Liver (tissue), 9 donors: Measurements from ENCODE around the gene ZNF518A. TPM values are rescaled to one million over a fixed set of nuclear protein-coding genes. Genes with fewer than 3 reads are reported as not detected.

Experiments used
- DNase-seq: peaks from one replicate; pipeline ENCODE4 v3.0.0-alpha.2; 2017; ENCODE audit warnings: low spot score
- H3K27ac ChIP-seq, 2 donors: one replicate each; pipeline ENCODE4 v1.7.0; 2013; ENCODE audit warnings: inconsistent platforms in 2 of 2, low read length in 2 of 2, control low read depth in 1 of 2, low read depth in 1 of 2, mild to moderate bottlenecking in 1 of 2
- H3K27me3 ChIP-seq, 4 donors: one replicate each; pipeline versions ENCODE4 v1.6.1 to v1.7.0; 2013; ENCODE audit warnings: low read length in 3 of 4, inconsistent platforms in 1 of 4, mild to moderate bottlenecking in 1 of 4, moderate library complexity in 1 of 4; ENCODE audit not compliant: control insufficient read depth in 4 of 4, insufficient read depth in 4 of 4
- H3K36me3 ChIP-seq, 4 donors: one replicate each; pipeline versions ENCODE4 v1.6.1 to v1.7.0; 2013; ENCODE audit warnings: low read length in 3 of 4, mild to moderate bottlenecking in 3 of 4, low read depth in 1 of 4, moderate library complexity in 1 of 4; ENCODE audit not compliant: control insufficient read depth in 4 of 4, insufficient read depth in 3 of 4
- H3K4me1 ChIP-seq, 4 donors: one replicate each; pipeline versions ENCODE4 v1.6.1 to v1.7.0; 2013; ENCODE audit warnings: low read length in 3 of 4, mild to moderate bottlenecking in 3 of 4, moderate library complexity in 1 of 4; ENCODE audit not compliant: control insufficient read depth in 4 of 4, insufficient read depth in 4 of 4
- H3K4me3 ChIP-seq, 3 donors: one replicate each; pipeline versions ENCODE4 v1.6.1 to v1.7.0; 2013; ENCODE audit warnings: low read length in 3 of 3, control low read depth in 1 of 3, low read depth in 1 of 3, mild to moderate bottlenecking in 1 of 3
- H3K9ac ChIP-seq, 2 donors: one replicate each; pipeline ENCODE4 v1.7.0; 2013; ENCODE audit warnings: low read length in 2 of 2, mild to moderate bottlenecking in 2 of 2, moderate library complexity in 2 of 2, control low read depth in 1 of 2, low read depth in 1 of 2
- H3K9me3 ChIP-seq, 4 donors: one replicate each; pipeline versions ENCODE4 v1.6.1 to v1.7.0; 2013; ENCODE audit warnings: low read length in 3 of 4; ENCODE audit not compliant: control insufficient read depth in 4 of 4
- ATF3 ChIP-seq: IDR thresholded peaks from 2 replicates; pipeline ENCODE4 v1.6.1; 2016; ENCODE audit warnings: antibody characterized with exemption
- CTCF ChIP-seq: fragments of 150-350 bp; IDR thresholded peaks from 2 replicates; pipeline ENCODE4 v1.5.1; 2017; ENCODE audit warnings: improper control_type of control experiment, low read depth, low read length; ENCODE audit not compliant: missing input control
- EGR1 ChIP-seq, 2 donors: IDR thresholded peaks; 2 replicates each; pipeline ENCODE4 v1.6.1; 2016 to 2018; ENCODE audit warnings: antibody characterized with exemption in 2 of 2, low read depth in 2 of 2
- FOXA1 ChIP-seq: IDR thresholded peaks from 2 replicates; pipeline ENCODE4 v1.6.1; 2016; ENCODE audit warnings: antibody characterized with exemption
- FOXA2 ChIP-seq: IDR thresholded peaks from 2 replicates; pipeline ENCODE4 v1.6.1; 2016; ENCODE audit warnings: antibody characterized with exemption
- GABPA ChIP-seq, 2 donors: IDR thresholded peaks in 1 of 2; conservative IDR thresholded peaks in 1 of 2; 2 replicates each; pipeline ENCODE4 v1.6.1; 2016; ENCODE audit warnings: antibody characterized with exemption in 2 of 2, mild to moderate bottlenecking in 1 of 2, moderate library complexity in 1 of 2
- HNF4A ChIP-seq, 2 donors: conservative IDR thresholded peaks; 2 replicates each; pipeline ENCODE4 v1.6.1; 2016; ENCODE audit warnings: antibody characterized with exemption in 2 of 2, mild to moderate bottlenecking in 2 of 2
- HNF4G ChIP-seq: IDR thresholded peaks from 2 replicates; pipeline ENCODE4 v1.6.1; 2016; ENCODE audit warnings: antibody characterized with exemption
- JUND ChIP-seq, 2 donors: IDR thresholded peaks; 2 replicates each; pipeline ENCODE4 v1.6.1; 2016; ENCODE audit warnings: antibody characterized with exemption in 2 of 2
- MAX ChIP-seq: IDR thresholded peaks from 2 replicates; pipeline ENCODE4 v1.6.1; 2016; ENCODE audit warnings: antibody characterized with exemption
- NR2F2 ChIP-seq: IDR thresholded peaks from 2 replicates; pipeline ENCODE4 v1.6.1; 2016; ENCODE audit warnings: antibody characterized with exemption
- RAD21 ChIP-seq, 2 donors: IDR thresholded peaks; 2 replicates each; pipeline ENCODE4 v1.6.1; 2016; ENCODE audit warnings: antibody characterized with exemption in 2 of 2, mild to moderate bottlenecking in 2 of 2
- REST ChIP-seq: IDR thresholded peaks from 2 replicates; pipeline ENCODE4 v1.6.1; 2016; ENCODE audit warnings: antibody characterized with exemption, mild to moderate bottlenecking
- RXRA ChIP-seq, 2 donors: IDR thresholded peaks; 2 replicates each; pipeline ENCODE4 v1.6.1; 2017 to 2018; ENCODE audit warnings: antibody characterized with exemption in 2 of 2, mild to moderate bottlenecking in 1 of 2
- SP1 ChIP-seq: IDR thresholded peaks from 2 replicates; pipeline ENCODE4 v1.6.1; 2018; ENCODE audit warnings: antibody characterized with exemption, mild to moderate bottlenecking
- YY1 ChIP-seq: IDR thresholded peaks from 2 replicates; pipeline ENCODE4 v1.6.1; 2016; ENCODE audit warnings: antibody characterized with exemption, mild to moderate bottlenecking
- ZBTB33 ChIP-seq: IDR thresholded peaks from 2 replicates; pipeline ENCODE4 v1.6.1; 2016; ENCODE audit warnings: antibody characterized with exemption
- WGBS: extraction: QIAGEN DNeasy Blood & Tissue Kit; methylation state at CpG from one replicate; pipeline ENCODE4 v1.1.7; 2013; 5-methylcytosine and 5-hydroxymethylcytosine counted together
- polyA plus RNA-seq, 2 donors: library from polyadenylated mRNA; stranded (reverse) in 1 of 2; unstranded in 1 of 2; fragments of 200-250 nt in 1 of 2; fragments of >200 nt in 1 of 2; fragmentation: Nextera tagmentation in 1 of 2; extraction: Ambion mirVana in 1 of 2; gene quantifications; one replicate each; pipeline versions ENCODE4 v1.2.1 to v1.2.3, GENCODE V29; 2013 to 2015
- total RNA-seq, 2 donors: library from RNA; depleted of rRNA; stranded (reverse); fragments of >200 nt; gene quantifications; one replicate each; pipeline ENCODE4 v1.2.3, GENCODE V29; 2014
- donor health status: healthy.
- donor health status: healthy.
- donor health status: healthy.
- donor health status: healthy.
- donor health status: healthy.

ZNF518A gene
- total and polyA plus RNA-seq, 4 donors, result 1.8 to 23.0 (median 13.6) TPM

- WGBS, result 85% methylated on average over 21 of the region's 21 CpGs
- Histone ChIP-seq H3K27me3 (peaks cover 0 to 13% (median 5%) of the 10 kb centered on the region in 4 donors), H3K9me3 (no peaks in the 10 kb centered on the region)
Observed at GRCh38 chr10:96118604-96119450, 11.3 kb upstream of the ZNF518A start.

More at GRCh38 chr10:96118604-96119450, 11.3 kb upstream of the ZNF518A start:
- no peaks in the 10 kb centered on the region for H3K4me1 ChIP-seq
- H3K36me3 ChIP-seq, result no peaks in the 10 kb centered on the region
- no peak for DNase-seq
- no peak overlapping the region for H3K27ac ChIP-seq
- H3K9ac ChIP-seq, result no peak overlapping the region
- no peak overlapping the region for H3K4me3 ChIP-seq
- TF ChIP-seq HNF4G, result no peak
- no peak for TF ChIP-seq EGR1 (IDR thresholded peaks at IDR 0.05; ENCODE audit: low read depth in 2 of 2)
- TF ChIP-seq YY1, result no peak
- no peak for TF ChIP-seq GABPA (IDR thresholded peaks at IDR 0.05 in 1 of 2, conservative IDR thresholded peaks at IDR 0.05 in 1 of 2)
- no peak for TF ChIP-seq FOXA2
- no peak for TF ChIP-seq NR2F2
- no peak for TF ChIP-seq RXRA (IDR thresholded peaks at IDR 0.05)
- TF ChIP-seq MAX, result no peak
- no peak for TF ChIP-seq HNF4A (conservative IDR thresholded peaks at IDR 0.05)
- no peak for TF ChIP-seq FOXA1
- TF ChIP-seq RAD21 (IDR thresholded peaks at IDR 0.05), result no peak
- no peak for TF ChIP-seq ZBTB33
- TF ChIP-seq SP1, result no peak
- no peak for TF ChIP-seq ATF3
- no peak for TF ChIP-seq CTCF
- no peak for TF ChIP-seq JUND (IDR thresholded peaks at IDR 0.05)
- no peak for TF ChIP-seq REST
